A673 (cell line): ENCODE results near the gene COL2A1.

Source experiments
- CTCF ChIP-seq: fragments of 300-800, 200-600 bp; sonication (generic); conservative IDR thresholded peaks from 2 replicates; pipeline ENCODE4 v1.5.1; 2017; ENCODE audit warnings: low read depth, mild to moderate bottlenecking, antibody characterized with exemption, low read length, moderate library complexity, mixed read lengths
- EZH2 ChIP-seq: fragments of 200-600 bp; sonication (generic); IDR thresholded peaks from 2 replicates; pipeline ENCODE4 v1.6.1; 2017; ENCODE audit warnings: borderline replicate concordance, low read depth, mild to moderate bottlenecking, mixed read lengths, antibody characterized with exemption, low read length; ENCODE audit not compliant: poor library complexity, severe bottlenecking

DNA sequence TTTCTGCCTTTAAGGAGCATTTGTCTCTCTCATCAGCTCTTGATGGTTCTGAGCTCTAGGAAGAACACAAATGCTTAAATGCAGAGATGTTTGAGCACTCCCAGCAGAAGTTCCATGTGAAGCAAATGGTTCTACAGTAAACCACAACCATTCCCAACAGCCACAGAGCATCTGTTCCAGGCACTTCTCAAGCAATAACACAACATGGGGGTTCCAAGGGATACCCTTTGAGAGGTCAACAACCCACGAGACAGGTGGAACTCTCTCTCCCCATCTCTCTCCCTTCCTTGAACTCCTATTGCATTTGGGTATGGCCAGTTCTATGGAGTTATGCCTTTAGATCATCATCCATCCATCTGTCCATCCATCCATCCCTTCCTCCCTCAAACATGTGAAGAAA is 5.2 kb upstream of the COL2A1 start:
- no peak for TF ChIP-seq EZH2
- no peak for TF ChIP-seq CTCF
